ENCODE data around the gene MEPE.

Gene MEPE, protein sequence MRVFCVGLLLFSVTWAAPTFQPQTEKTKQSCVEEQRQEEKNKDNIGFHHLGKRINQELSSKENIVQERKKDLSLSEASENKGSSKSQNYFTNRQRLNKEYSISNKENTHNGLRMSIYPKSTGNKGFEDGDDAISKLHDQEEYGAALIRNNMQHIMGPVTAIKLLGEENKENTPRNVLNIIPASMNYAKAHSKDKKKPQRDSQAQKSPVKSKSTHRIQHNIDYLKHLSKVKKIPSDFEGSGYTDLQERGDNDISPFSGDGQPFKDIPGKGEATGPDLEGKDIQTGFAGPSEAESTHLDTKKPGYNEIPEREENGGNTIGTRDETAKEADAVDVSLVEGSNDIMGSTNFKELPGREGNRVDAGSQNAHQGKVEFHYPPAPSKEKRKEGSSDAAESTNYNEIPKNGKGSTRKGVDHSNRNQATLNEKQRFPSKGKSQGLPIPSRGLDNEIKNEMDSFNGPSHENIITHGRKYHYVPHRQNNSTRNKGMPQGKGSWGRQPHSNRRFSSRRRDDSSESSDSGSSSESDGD

DNA sequence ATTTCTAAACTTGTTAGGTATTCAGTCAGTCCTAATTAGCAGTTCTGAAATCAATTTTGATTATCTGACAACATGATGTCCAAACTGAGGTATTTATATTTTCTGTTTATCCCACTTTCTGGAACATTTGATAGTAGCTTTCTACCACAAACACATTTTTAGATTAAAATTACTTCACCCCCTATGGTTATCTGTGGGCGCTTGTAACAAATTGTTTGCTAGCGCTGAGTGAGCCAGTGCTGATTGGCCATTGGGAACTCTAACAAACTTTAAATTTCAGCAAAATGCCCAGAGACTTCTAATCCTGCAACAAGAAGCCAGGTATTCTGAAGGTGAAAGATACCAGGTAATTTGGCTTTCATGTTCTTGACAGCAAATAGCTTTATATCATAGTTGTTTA lies at the start of gene MEPE:
MEPE (plus strand) TSS at position 301 of the 400 bp plus-strand sequence. CDS start 1,746 bp downstream, outside the sequence.
- DNase-seq (ENCODE audit: extremely low read depth in 1 of 2, low read depth in 1 of 2), result no peak

DNA sequence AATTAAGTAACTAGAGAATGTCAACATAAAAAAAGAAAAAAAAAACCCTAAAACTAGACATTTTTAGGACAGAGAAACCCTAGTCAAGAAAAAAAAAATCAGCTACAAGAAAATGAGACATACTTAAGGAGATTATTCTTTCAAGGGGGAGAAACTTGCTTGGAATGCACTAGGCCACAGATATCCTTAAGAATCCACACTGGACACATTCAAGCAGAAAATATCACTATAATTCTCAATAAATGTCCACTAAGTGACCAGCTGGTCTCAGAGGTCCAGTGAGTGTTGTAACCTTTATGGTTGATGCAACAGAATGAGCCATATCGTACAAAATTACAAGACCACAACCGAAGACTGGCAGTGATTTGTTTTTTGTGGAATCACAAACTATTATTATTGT lies 49.0 kb upstream of the MEPE start:
- DNase-seq (ENCODE audit: extremely low read depth in 1 of 2, low read depth in 1 of 2), result no peak

DNA sequence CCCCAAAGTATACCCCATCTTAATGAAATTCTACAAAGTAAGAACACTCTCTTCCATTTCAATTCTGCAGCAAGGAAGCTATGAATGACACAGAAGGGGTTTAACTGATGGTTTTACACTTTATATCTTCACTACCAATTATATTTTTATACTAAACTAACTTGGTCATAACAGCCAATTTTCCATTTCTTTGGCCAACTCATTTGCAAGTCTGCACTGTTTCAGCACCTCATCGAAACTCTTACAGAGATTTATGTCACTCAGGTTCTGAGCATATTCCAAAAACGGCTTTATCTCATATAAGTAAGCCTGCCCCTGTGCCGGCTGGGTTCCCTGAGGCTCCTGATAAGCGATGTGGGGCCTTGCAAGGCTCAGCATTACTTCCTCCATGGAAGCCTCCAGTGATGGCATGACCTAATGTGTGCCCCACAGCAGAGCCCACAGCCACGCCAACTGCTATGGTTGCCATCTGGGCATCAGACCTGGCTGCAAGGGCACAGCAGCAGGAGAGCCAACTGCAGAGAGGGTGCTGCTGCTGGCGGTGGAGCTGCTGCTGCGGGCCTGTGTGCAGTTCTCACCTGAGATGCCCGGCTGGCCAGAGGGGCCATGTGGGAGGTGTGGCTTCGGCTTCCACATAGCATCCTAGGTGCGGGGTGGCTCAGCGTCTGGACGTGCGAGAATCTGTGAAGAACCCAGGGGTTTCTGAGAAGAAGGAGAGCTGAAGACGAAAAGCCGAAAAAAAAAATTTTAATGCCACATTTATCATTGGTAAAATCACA lies 46.8 kb upstream of the MEPE start:
- DNase-seq (ENCODE audit: extremely low read depth in 1 of 2, low read depth in 1 of 2), result no peak

DNA sequence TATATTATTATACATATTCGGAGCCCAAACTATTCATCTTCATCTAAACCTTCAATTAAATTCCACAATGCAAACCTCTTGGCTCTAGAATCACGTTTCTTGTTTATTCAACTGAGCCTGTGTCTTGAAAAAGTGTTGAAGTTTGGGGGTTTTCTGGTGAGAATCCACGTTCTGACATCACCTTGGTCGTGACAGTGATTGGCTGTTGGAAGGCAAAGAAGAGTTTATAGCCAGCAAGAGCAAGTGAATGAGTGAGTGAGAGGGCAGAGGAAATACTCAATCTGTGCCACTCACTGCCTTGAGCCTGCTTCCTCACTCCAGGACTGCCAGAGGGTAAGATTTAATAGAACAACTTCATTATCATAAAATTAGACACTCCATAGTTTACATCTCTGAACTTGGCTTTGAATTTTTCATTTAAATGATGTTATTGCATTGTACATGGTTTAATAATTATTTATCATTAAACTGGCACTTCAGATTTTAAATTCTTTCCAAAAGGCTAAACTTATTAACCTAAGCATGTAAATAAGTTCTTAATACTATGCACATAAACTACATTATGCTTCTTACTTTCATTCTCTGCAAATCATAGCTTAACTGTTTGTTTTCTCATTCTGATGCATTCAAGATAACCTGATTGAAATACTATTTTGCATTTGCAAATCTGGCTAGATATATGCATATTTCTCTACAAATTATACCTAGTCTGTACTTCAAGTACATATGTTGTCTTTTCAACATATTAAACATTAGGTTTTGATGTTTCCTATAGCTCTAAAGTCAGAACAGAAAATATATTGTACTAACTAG lies 33.3 kb upstream of the MEPE start, which contains the start of gene IBSP:
IBSP (plus strand) TSS at position 254 of the 813 bp plus-strand sequence. CDS start 2,808 bp downstream, outside the sequence.
- no peak for DNase-seq (ENCODE audit: extremely low read depth in 1 of 2, low read depth in 1 of 2)

DNA sequence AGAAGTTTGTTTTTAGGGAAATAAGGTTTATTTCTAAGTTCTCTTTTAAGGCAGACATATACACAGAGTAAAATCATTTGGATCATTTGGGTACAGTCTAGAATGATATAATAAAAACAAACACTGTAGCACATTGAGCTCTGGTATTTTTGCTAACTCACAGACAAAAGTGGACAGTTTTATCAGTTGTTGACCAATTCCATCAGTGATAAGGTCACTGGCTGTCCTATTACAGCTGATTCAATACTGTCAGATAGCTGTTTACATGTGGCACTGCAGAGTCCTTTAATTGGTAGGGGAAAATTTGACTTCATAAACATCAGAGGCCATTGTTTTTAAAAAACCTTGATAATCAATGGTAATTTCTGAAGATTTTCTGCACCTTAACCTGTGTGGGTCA lies 29.9 kb upstream of the MEPE start:
- no peak for DNase-seq (ENCODE audit: extremely low read depth in 1 of 2, low read depth in 1 of 2)

DNA sequence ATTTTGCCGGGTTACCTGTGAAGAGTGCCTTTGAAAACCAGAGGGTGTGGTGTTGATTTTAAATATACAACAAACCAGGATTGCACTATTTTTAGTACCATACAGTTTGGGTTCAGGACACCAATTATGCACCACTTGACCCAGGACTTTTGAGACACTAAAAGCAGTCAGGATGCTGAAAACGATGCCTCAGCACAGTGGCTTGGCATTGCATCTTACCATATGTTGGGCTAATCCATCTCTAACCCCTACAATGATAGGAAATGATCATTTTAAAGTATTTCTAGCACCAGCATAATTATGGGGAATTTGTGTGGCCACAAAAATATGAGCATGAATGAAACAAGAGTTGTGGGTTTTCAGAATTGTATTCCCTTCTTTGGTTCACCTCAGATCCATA lies 29.3 kb upstream of the MEPE start:
- DNase-seq (ENCODE audit: extremely low read depth in 1 of 2, low read depth in 1 of 2), result no peak

DNA sequence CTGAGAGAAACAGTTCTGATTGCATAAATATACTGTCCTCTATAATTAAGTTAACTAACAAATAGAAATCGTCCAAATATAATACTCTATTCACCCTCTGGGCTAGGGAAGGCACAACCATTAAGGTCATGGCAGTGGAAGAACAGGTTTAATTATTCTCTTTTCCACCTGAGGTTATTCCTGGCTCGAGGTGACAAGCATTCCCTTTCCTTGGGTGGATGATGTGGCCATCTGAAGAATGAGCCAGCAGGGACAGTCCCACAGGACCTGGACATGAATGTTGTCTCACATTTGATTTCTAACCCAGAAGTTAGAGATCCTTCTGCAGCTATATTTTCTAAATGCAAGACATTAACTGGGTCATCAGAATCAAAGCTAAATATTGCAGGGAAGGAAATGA lies 27.9 kb upstream of the MEPE start:
- DNase-seq (ENCODE audit: extremely low read depth in 1 of 2, low read depth in 1 of 2), result no peak

DNA sequence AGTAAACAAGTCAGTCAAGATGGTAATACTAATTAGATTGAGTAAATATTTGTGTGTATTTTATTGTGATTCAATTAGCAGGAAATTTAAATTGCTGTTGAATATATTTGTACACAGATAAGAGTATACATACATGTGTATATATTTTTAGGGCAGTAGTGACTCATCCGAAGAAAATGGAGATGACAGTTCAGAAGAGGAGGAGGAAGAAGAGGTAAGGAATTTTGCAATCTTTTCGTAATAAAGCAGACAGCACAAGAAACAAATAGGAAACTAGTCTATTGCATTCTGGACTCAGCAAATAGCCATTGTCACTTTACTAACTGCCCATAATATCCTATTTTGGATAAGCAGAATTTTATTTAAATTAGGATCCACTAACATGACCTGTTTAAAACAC lies 26.8 kb upstream of the MEPE start:
- no peak for DNase-seq (ENCODE audit: extremely low read depth in 1 of 2, low read depth in 1 of 2)

DNA sequence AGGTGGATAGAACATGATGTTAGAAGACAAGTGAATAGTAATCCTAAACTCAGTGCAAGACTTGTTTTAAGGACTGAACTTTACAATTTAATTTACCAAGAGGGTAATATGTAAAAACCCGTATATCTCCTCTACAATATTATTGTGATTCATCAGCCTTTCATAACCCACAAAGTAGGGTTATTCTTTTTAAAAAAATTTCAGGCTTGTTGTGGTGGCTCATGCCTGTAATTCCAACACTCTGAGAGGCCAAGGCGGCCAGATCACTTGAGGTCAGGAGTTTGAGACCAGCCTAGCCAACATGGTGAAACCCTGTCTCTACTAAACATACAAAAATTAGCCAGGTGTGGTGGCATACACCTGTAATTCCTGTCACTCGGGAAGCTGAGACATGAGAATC lies 26.2 kb upstream of the MEPE start:
- no peak for DNase-seq (ENCODE audit: extremely low read depth in 1 of 2, low read depth in 1 of 2)

DNA sequence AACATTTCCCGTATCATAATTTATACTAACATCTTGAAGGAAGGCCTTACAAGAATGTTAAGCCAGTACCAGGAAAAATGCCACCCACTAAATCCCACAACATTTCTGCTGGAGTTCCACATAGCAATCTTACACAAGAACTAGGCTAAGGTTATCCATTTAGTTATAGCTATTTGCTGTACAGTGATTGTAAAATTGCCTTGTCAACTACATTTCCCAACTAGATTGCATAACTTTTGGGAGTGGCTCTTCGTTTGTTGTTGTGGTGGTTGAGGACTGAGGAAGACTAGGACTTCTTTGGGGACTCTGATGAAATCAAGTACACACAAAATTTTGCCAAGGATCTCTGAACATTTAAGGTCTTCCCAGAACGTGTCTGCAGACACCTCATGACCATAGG lies 25.4 kb upstream of the MEPE start:
- no peak for DNase-seq (ENCODE audit: extremely low read depth in 1 of 2, low read depth in 1 of 2)

DNA sequence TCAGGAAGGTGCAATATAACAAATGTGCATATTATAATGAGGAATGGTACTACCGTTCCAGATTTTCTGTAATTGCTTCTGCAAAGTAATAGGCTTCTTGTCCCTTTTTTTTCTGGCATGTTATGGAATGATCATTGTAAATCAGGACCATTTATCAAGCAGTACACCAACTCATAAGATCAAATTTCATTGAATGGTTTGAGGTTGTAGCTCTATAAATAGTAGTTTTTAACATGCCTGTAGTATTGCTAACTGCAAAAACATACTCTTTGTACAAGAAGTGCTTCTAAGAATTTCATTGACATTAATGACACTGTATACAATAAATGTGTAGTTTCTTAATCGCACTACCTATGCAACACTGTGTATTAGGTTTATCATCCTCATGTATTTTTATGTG lies 20.8 kb upstream of the MEPE start:
- no peak for DNase-seq (ENCODE audit: extremely low read depth in 1 of 2, low read depth in 1 of 2)

DNA sequence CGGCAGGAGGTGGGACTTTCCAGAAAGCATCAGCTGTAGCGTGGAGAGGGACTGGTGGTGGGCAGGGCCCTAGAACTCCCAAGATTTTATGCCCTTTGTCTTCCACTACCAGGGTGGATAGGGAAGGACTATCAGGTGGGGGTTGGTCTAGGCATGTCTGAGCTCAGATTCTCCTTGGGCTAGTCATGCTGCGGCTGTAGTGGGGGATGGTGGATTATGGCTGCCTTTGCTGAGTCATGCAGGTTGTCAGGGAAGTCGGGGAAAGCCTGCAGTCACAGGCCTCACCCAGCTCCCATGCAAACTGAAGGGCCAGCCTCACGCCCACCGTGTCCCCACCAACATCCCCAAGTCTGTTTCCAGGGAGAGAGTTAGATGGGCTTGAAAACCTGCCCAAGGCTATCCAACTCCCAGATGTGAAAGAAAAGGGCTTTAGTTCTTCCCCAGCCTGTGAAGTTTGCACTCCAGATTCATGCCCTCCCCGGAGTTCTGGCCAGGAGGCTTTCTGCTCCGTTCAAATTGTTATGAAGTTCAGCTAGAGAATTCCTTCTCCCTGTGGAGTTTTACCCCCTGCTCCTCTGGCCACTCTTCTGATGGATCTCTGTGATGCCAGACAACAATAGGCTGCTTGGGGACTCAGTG lies 13.4 kb upstream of the MEPE start:
- no peak for DNase-seq (ENCODE audit: extremely low read depth in 1 of 2, low read depth in 1 of 2)

DNA sequence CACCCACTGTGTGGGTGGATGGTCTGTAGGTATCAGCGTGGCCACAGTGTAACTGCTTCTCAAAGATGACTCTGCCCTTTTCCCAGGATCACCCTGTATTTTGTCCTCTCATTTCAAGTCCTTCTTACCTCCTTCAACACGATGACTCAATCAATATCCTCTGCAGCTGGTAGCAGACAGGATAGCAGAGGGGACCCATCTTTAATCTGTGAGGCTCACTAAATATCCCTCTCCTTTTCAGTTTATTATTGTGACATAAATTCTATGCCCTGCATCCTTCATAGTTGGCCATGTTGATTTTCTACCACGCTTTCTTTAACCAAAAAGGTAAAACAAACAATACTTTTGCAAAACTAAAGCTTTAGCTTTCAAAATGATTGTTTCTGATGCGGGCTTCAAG lies 9.6 kb upstream of the MEPE start:
- no peak for DNase-seq (ENCODE audit: extremely low read depth in 1 of 2, low read depth in 1 of 2)

DNA sequence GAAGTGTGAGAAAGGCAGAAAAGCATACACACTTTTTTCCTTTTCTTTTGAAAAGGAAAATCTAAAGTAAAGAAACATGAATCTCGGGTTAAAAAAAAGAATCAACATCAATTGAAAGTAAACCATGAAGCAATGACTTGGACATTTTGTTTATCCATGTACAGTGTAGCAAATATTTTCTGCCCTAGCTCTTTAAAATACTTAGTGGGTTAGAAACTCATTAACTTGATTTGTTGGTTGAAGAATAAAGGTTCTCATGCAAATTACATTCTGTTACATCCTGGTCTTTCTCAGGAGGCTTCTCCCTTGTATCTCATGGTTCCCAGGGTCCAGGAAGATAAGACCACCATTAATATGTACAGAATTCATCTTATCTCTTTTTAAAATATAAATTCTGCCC lies 9.0 kb upstream of the MEPE start:
- no peak for DNase-seq (ENCODE audit: extremely low read depth in 1 of 2, low read depth in 1 of 2)

DNA sequence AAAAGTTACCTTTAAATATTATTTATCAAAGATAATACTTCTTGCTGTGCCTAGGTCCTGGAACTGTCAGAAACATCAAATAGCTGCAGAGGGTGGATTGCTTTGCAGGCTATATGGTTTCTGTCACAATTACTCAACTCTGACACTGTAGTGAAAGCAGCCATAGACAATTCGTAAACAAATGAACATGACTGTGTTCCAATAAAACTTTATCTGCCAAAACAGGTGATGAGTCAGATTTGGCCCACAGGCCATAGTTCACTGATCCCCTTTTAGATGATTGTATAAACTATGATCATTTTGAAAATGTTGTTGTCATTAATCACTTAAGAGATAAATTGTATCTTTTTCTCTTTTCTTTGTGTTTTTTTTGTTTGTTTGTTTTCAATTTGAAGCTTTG lies 8.4 kb upstream of the MEPE start:
- DNase-seq (ENCODE audit: extremely low read depth in 1 of 2, low read depth in 1 of 2), result no peak

DNA sequence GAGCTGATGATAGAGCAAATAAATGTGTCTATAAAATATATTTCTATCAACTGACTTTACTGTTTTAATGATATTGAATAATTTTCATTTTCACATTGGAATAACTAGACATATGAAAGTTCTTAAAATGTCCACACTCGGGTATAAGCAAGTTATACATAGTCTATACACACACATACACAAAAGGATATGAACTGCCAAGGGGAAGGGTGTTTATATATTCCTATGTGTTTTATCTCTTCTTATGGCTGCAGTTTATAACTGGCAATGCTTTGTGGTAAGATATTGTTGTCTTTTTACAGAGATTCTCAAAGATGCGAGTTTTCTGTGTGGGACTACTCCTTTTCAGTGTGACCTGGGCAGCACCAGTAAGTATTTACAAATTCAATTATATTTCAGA lies 1.6 kb downstream of the MEPE start:
- no peak for DNase-seq (ENCODE audit: extremely low read depth in 1 of 2, low read depth in 1 of 2)

DNA sequence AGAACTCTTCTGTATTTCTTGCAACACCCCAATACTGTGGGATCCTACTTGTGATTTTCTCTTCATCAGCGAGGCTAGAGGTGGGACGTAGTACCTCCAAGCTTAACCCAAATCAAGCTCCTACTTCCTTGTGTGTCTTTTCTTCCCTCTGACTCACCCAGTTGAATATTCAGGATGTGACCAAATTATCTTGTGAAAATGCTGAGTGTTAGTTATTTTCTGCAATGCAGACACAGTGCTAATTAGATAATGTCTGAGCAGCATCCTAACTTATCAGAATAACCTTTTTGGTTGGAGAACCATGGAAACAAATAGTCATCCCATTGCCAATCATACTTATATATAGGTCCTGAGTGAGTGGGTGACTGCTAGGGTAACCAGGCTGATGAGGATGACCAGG lies 2.4 kb downstream of the MEPE start:
- DNase-seq (ENCODE audit: extremely low read depth in 1 of 2, low read depth in 1 of 2), result no peak

DNA sequence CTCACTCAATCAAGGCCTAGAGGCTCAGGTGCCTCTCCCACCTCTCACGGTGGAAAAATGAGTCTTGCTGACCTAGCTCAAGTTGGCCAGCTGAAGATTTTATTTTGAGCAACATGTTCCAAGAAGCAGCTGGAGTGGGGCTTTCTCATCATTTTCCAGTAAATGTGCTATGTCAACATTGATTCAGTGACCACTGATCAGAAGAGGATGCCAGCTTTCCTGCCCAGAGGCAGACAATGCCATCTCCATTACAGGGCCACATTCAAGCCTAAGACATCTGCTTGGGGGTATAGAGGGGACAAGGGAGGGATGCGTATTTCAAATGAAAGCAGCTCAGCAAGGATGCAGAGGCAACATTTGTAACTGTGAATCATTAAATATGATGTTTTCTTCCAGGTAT lies 3.0 kb downstream of the MEPE start:
- no peak for DNase-seq (ENCODE audit: extremely low read depth in 1 of 2, low read depth in 1 of 2)

DNA sequence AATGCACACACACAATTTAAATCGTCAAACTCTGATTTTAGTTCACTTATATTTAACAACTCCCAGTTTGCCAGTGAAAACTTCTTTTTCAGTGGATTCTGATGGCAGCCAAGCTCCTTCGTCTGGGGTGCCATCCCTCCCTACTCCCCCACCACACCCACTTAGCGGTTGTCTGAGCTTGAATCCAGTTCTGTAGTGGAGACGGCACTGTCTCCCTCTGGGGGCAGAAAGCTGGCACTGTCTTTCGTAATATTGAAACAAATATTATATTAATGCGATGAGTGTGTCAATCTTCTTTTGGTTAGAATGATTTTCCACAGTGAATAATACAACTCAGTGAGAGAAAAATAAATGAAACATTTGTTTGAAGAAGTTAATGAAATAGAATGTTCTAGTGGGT lies 5.4 kb downstream of the MEPE start:
- DNase-seq (ENCODE audit: extremely low read depth in 1 of 2, low read depth in 1 of 2), result no peak

DNA sequence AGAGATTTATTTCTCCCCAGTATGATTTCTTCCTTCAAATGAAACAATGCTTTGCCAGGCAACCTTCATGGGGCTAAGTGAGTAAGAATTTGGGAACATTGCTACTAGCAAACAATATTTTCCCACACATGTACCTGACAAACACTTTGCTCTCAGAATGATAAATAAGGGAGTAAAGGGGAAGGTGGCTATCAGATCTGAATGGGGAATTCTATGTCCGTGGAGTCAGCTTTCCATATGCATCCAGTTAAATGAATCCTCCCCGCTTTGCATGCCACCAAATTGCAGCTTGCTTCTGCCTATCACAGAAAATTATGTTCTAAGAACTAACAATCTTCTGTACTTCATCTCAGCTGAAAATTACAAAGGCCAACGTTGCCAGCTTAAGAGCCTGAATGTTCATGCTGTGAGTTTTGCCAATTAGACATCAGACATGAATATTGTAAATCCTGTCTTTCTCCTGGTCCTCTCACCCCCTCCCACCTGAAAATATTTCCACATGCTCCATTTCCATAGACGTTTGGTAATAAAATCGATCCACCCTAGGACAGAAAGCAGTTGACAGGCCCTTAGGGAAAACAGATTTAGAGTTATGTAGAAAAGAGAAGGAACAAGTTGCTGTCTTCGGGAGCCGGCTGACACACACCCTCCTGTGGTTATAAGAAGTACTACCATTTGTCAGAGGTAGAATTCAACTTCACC lies 6.3 kb downstream of the MEPE start:
- DNase-seq (ENCODE audit: extremely low read depth in 1 of 2, low read depth in 1 of 2), result no peak
